Mammary epithelial cell (primary cell): ENCODE measurements around the gene MAP3K14.

Experiments
- CTCF ChIP-seq, 2 donors: IDR thresholded peaks in 1 of 2; conservative IDR thresholded peaks in 1 of 2; 2 replicates each; pipeline ENCODE4 v1.5.1; 2011 to 2012; ENCODE audit warnings: inconsistent platforms in 2 of 2, low read length in 2 of 2, mild to moderate bottlenecking in 2 of 2, control low read depth in 1 of 2, low read depth in 1 of 2; ENCODE audit not compliant: insufficient read depth in 1 of 2; ENCODE audit errors: extremely low read depth in 1 of 2
- EZH2 ChIP-seq: IDR thresholded peaks from 2 replicates; pipeline ENCODE4 v1.6.1; 2012; ENCODE audit warnings: low read length, inconsistent platforms, borderline replicate concordance

DNA sequence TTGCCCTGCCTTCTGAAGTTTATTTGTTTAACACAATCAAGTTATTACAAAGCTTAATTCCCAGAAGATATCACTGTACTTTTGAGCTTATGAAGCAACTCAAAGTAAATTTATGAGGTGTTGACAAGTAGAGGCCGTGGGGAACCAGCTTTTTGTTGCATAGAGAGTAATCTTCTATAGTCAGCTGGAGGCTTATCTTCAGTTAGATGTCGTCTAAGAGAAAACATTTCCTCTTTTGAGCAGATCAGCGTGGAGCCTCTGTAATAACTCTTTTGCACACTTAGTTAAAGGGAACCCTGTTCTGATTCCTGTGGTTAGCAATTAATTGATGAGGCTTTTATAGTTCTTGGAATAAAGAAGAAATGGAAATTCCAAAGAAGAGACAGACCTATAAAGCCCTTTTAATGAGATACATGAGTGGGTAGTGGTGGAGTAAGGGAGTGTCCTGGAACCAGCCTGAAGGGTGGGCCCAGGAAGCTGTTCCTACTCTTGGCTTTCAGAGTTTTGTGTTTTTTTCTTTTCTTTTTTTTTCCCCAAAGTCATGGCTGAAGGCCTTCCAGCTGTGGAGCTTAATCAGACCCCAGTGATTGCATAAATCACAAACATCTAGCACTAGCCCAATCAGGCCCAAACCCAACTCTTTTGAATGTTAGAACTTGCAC, 28.9 kb upstream of the MAP3K14 start:
- no peak for TF ChIP-seq CTCF (conservative IDR thresholded peaks at IDR 0.05 in 1 of 2, IDR thresholded peaks at IDR 0.05 in 1 of 2; ENCODE audit: extremely low read depth in 1 of 2, insufficient read depth in 1 of 2, low read depth in 1 of 2, low read length in 2 of 2)
- no peak for TF ChIP-seq EZH2
